Activated CD4-positive, alpha-beta memory T cell treated with anti-CD3 and anti-CD28 coated beads for 36 hours (primary cell): ENCODE data around the gene NBAS. TPM values are rescaled to one million over a fixed set of nuclear protein-coding genes. Genes with fewer than 3 reads are reported as not detected.
"Not testable (repeated sequence)": the region's sequence is repeated elsewhere in the genome, so short reads cannot be mapped to it uniquely, and the experiment has no call there.

Experiments used
- CTCF ChIA-PET: fragments of 350-600 bp; sonication (Branson Sonifier 250); formaldehyde crosslinking; loops from one replicate; lab custom pipeline; 2021; ENCODE audit warnings: antibody characterized with exemption, inconsistent platforms; lab: Charles Lee
- POLR2A ChIA-PET: fragments of 350-600 bp; sonication (Branson Sonifier 250); formaldehyde crosslinking; loops from one replicate; lab custom pipeline; 2021; ENCODE audit warnings: antibody characterized with exemption; lab: Charles Lee
- DNase-seq: peaks from one replicate; pipeline ENCODE4 v3.0.0-alpha.2; 2020
- H3K27ac Mint-ChIP-seq: one replicate; pipeline ENCODE4 v1.8.0; 2021; ENCODE audit warnings: mixed read lengths
- H3K27me3 Mint-ChIP-seq: one replicate; pipeline ENCODE4 v1.8.0; 2021; ENCODE audit warnings: mixed read lengths
- H3K36me3 Mint-ChIP-seq: one replicate; pipeline ENCODE4 v1.8.0; 2021; ENCODE audit warnings: mixed read lengths
- H3K4me1 Mint-ChIP-seq: one replicate; pipeline ENCODE4 v1.8.0; 2021; ENCODE audit warnings: low read depth, mixed read lengths
- H3K4me3 Mint-ChIP-seq: one replicate; pipeline ENCODE4 v1.8.0; 2021; ENCODE audit warnings: mild to moderate bottlenecking, mixed read lengths
- H3K9me3 Mint-ChIP-seq: one replicate; pipeline ENCODE4 v1.8.0; 2021; ENCODE audit warnings: mixed read lengths
- intact Hi-C: fragments of 100-400 bp; cut with micrococcal nuclease; formaldehyde crosslinking; loops from one replicate; pipeline ENCODE4 v1.15.1; 2023
- total RNA-seq, 2 experiments: library from RNA; stranded (reverse); gene quantifications; one replicate each; pipeline ENCODE4 v1.2.3, GENCODE V29; 2021

NBAS gene
- total RNA-seq, 2 experiments from 2014 or later: 40.1 to 44.0 TPM

GRCh38 chr2:15251753-15252152 is 309.4 kb downstream of the NBAS start:
- ChIA-PET POLR2A (no interaction called here), CTCF (no interaction called here)
- H3K9me3 Mint-ChIP-seq: peaks cover 22% of the 10 kb centered on the region
- no peak overlapping the region for H3K27ac Mint-ChIP-seq
- peaks cover 28% of the 10 kb centered on the region for H3K36me3 Mint-ChIP-seq
- intact Hi-C loops: no loop called here
- H3K4me3 Mint-ChIP-seq: no peak overlapping the region
- no peak for DNase-seq
- H3K4me1 Mint-ChIP-seq: no peaks in the 10 kb centered on the region
- no peaks in the 10 kb centered on the region for H3K27me3 Mint-ChIP-seq

DNA sequence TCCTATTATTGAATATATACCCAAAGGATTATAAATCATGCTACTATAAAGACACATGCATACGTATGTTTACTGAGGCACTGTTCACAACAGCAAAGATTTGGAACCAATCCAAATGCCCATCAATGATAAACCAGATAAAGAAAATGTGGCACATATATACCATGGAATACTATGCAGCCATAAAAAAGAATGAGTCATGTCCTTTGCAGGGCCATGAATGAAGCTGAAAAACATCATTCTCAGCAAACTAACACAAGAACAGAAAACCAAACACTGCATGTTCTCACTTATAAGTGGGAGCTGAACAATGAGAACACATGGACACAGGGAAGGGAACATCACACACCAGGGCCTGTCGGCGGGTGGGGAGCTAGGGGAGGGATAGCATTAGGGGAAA is 310.2 kb downstream of the NBAS start:
- DNase-seq, H3K27me3 Mint-ChIP-seq, POLR2A ChIA-PET, intact Hi-C loops, CTCF ChIA-PET, H3K4me1 Mint-ChIP-seq, H3K4me3 Mint-ChIP-seq, H3K27ac Mint-ChIP-seq: not testable (repeated sequence)
- H3K36me3 Mint-ChIP-seq: peaks cover 32% of the 10 kb centered on the region
- H3K9me3 Mint-ChIP-seq: peaks cover 22% of the 10 kb centered on the region

- H3K27ac Mint-ChIP-seq: no peak overlapping the region
- intact Hi-C loops: no loop called here
- peaks cover 38% of the 10 kb centered on the region for H3K36me3 Mint-ChIP-seq
- H3K9me3 Mint-ChIP-seq: peaks cover 22% of the 10 kb centered on the region
- POLR2A ChIA-PET: interaction anchor here (0.5 kb wide), 1 partner anchor 1048 kb away, joined by 3 read pairs; no protein-coding TSS in a partner anchor
- H3K4me1 Mint-ChIP-seq: peaks cover 12% of the 10 kb centered on the region
- no peaks in the 10 kb centered on the region for H3K27me3 Mint-ChIP-seq
- DNase-seq: no peak
- CTCF ChIA-PET: no interaction called here
- H3K4me3 Mint-ChIP-seq: no peak overlapping the region
Measured at GRCh38 chr2:15246870-15247269, 314.3 kb downstream of the NBAS start.

DNA sequence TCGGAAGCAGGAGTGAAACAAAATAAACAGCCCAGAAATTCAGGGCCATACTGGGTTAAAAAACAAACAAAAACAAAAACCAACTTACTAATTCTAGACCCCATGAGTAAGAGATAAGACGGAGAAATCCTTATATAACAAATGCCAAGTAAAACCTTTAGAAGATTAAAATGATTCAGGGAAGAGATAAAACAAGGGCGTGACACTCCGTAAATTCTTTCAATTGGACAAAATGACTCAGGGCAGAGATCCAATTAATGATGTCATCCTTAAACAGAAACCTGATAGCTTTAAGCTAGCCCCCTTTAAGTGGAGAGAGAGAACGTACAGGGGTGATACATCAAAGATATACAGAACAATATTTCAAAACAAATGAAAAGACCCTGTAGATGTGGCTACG is 317.4 kb downstream of the NBAS start:
- H3K4me1 Mint-ChIP-seq: peaks cover 12% of the 10 kb centered on the region
- H3K4me3 Mint-ChIP-seq: no peak overlapping the region
- CTCF ChIA-PET: no interaction called here
- H3K9me3 Mint-ChIP-seq: no peaks in the 10 kb centered on the region
- H3K27ac Mint-ChIP-seq: no peak overlapping the region
- H3K36me3 Mint-ChIP-seq: peaks cover 14% of the 10 kb centered on the region
- POLR2A ChIA-PET: no interaction called here
- no peak for DNase-seq
- H3K27me3 Mint-ChIP-seq: no peaks in the 10 kb centered on the region
- intact Hi-C loops: no loop called here

DNA sequence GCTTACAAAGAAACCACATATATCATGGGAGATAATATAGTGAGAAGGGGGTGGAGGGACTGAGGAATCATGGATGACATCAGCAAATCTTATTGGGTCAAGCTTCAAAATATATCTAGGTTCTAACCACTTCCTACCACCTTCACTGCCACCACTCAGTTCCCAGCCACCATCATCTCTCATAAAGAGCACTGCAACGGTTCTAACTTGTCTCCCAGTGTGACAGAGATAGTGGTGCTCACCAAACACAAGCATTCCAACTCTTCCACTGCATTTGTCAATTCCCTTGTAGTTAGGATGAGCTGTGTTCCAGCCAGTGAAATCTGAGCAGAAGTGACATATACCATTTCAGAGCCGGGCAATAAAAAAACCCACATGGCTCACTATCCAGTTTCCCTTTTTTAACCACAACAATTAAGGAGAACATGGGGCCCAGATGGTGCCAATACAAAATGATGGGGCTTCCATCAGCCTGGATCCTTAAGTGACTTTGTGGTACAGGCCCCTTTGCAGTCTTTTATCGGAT is 318.1 kb downstream of the NBAS start:
- POLR2A ChIA-PET: no interaction called here
- H3K36me3 Mint-ChIP-seq: peaks cover 17% of the 10 kb centered on the region
- no peak for DNase-seq
- H3K27ac Mint-ChIP-seq: no peak overlapping the region
- CTCF ChIA-PET: no interaction called here
- intact Hi-C loops: no loop called here
- H3K9me3 Mint-ChIP-seq: no peaks in the 10 kb centered on the region
- no peaks in the 10 kb centered on the region for H3K27me3 Mint-ChIP-seq
- H3K4me3 Mint-ChIP-seq: no peak overlapping the region
- H3K4me1 Mint-ChIP-seq: peaks cover 12% of the 10 kb centered on the region

DNA sequence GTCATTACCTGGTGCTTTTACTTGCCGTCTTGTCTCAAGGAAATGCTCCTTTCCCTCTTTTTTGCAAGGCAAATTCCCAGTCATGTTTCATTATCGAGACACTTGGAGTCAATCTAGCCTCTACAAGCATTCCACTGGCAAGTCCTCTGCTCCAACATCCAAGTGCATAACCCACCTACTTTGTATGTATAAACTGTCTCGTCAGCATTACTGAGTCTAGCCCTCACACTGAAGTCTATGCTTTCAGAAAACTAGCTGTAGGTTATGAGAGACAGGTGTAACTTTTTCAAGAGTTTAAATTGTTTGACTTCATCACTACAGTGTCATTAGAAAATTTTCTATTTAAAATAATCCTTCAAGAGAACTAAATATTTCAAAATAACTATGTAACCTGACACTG is 319.2 kb downstream of the NBAS start:
- H3K4me3 Mint-ChIP-seq: no peak overlapping the region
- no peaks in the 10 kb centered on the region for H3K9me3 Mint-ChIP-seq
- no peaks in the 10 kb centered on the region for H3K27me3 Mint-ChIP-seq
- no peak overlapping the region for H3K27ac Mint-ChIP-seq
- ChIA-PET POLR2A (no interaction called here), CTCF (no interaction called here)
- DNase-seq: no peak
- intact Hi-C loops: no loop called here
- peaks cover 19% of the 10 kb centered on the region for H3K36me3 Mint-ChIP-seq
- H3K4me1 Mint-ChIP-seq: peaks cover 12% of the 10 kb centered on the region

GRCh38 chr2:15241201-15241600 is 319.9 kb downstream of the NBAS start:
- ChIA-PET CTCF (no interaction called here), POLR2A (no interaction called here)
- Mint-ChIP-seq H3K27ac (no peak overlapping the region), H3K27me3 (no peaks in the 10 kb centered on the region), H3K36me3 (peaks cover 17% of the 10 kb centered on the region), H3K4me1 (peaks cover 12% of the 10 kb centered on the region), H3K4me3 (no peak overlapping the region), H3K9me3 (no peaks in the 10 kb centered on the region)
- no peak for DNase-seq
- intact Hi-C loops: no loop called here

- Mint-ChIP-seq H3K27me3 (no peaks in the 10 kb centered on the region), H3K36me3 (peaks cover 13% of the 10 kb centered on the region), H3K9me3 (no peaks in the 10 kb centered on the region), H3K27ac (no peak overlapping the region), H3K4me1 (peaks cover 4% of the 10 kb centered on the region), H3K4me3 (no peak overlapping the region)
- ChIA-PET POLR2A (interaction anchor here (0.6 kb wide), 1 partner anchor 154 kb away, joined by 3 read pairs; no protein-coding TSS in a partner anchor), CTCF (no interaction called here)
- DNase-seq: no peak
- intact Hi-C loops: no loop called here
Measured at GRCh38 chr2:15238028-15238427, 323.1 kb downstream of the NBAS start.

- no peaks in the 10 kb centered on the region for H3K27me3 Mint-ChIP-seq
- peaks cover 4% of the 10 kb centered on the region for H3K9me3 Mint-ChIP-seq
- H3K4me1 Mint-ChIP-seq: no peaks in the 10 kb centered on the region
- H3K27ac Mint-ChIP-seq: no peak overlapping the region
- no peak for DNase-seq
- POLR2A ChIA-PET: no interaction called here
- CTCF ChIA-PET: no interaction called here
- intact Hi-C loops: no loop called here
- no peak overlapping the region for H3K4me3 Mint-ChIP-seq
- H3K36me3 Mint-ChIP-seq: peaks cover 46% of the 10 kb centered on the region
Measured at GRCh38 chr2:15230599-15231192, 330.4 kb downstream of the NBAS start.

GRCh38 chr2:15226661-15227060 is 334.5 kb downstream of the NBAS start:
- H3K36me3 Mint-ChIP-seq: peaks cover 55% of the 10 kb centered on the region
- CTCF ChIA-PET: no interaction called here

DNA sequence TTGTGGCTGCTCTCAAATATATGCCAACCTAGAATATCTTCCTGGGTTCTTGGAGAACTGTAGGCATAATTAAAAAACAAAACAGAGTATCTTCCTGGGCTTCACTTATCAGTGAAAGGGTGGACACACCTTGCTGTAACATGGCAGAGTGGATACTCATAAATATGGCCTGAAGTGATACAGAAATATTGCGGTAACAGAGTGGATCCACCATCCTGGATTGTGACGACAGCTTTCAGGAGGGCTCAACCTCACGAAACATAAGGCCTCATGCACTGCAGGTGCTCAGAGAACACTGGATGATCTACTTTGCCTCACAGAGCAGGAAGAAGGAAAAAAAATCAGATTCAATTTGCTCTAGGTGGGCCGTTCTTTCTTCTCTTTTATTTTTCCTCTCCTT is 336.0 kb downstream of the NBAS start:
- CTCF ChIA-PET: no interaction called here
- Mint-ChIP-seq H3K9me3 (peaks cover 4% of the 10 kb centered on the region), H3K4me3 (no peak overlapping the region), H3K36me3 (peaks cover 49% of the 10 kb centered on the region), H3K4me1 (no peaks in the 10 kb centered on the region), H3K27me3 (no peaks in the 10 kb centered on the region), H3K27ac (no peak overlapping the region)
- DNase-seq: no peak
- intact Hi-C loops: no loop called here
- POLR2A ChIA-PET: no interaction called here

More at GRCh38 chr2:15226661-15227060, 334.5 kb downstream of the NBAS start:
- no peak overlapping the region for H3K27ac Mint-ChIP-seq
- POLR2A ChIA-PET: no interaction called here
- H3K27me3 Mint-ChIP-seq: no peaks in the 10 kb centered on the region
- H3K9me3 Mint-ChIP-seq: peaks cover 4% of the 10 kb centered on the region
- intact Hi-C loops: no loop called here
- H3K4me3 Mint-ChIP-seq: no peak overlapping the region
- no peaks in the 10 kb centered on the region for H3K4me1 Mint-ChIP-seq
- DNase-seq: no peak

DNA sequence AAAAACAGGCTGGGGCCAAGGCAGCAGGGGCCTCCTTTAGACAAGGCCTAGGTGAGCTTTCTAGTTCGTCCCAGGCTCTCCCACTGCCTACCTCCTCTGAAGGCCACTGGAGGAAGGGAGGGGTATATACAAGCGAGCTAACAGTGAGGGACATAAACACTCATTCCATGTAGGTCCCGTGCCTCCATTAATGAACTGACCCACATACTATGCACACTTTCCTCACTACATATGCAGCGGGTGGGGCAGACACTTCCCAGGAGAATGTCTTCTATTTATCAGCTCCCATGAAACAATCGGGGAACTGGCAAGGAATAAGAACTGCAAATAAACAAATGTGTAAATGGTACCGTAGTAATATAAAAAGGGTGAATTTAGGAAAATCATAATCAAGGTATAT is 336.5 kb downstream of the NBAS start:
- intact Hi-C loops: no loop called here
- Mint-ChIP-seq H3K27me3 (no peaks in the 10 kb centered on the region), H3K36me3 (peaks cover 44% of the 10 kb centered on the region), H3K9me3 (peaks cover 4% of the 10 kb centered on the region), H3K4me3 (no peak overlapping the region), H3K4me1 (no peaks in the 10 kb centered on the region), H3K27ac (no peak overlapping the region)
- ChIA-PET CTCF (no interaction called here), POLR2A (no interaction called here)
- DNase-seq: no peak

DNA sequence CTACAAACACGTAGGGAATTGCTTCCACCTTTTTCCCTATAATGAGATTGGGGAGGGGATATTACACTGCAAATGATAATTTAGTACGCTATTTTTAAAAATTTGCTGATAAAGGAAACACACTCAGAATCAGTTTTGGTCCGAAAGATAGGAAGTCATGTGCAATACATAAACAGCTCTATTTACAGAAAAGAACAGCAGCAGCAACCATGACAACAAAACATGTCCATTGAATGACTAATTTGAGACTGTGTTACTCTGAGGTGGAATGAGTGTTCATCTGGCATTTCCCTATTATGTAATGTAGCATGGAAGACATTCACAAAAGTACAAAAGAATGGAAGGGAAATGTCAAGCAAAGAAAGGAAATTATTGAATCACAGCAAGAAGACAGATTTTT is 337.2 kb downstream of the NBAS start:
- H3K4me3 Mint-ChIP-seq: no peak overlapping the region
- H3K27me3 Mint-ChIP-seq: no peaks in the 10 kb centered on the region
- H3K36me3 Mint-ChIP-seq: peaks cover 43% of the 10 kb centered on the region
- ChIA-PET CTCF (no interaction called here), POLR2A (no interaction called here)
- intact Hi-C loops: no loop called here
- DNase-seq: no peak
- peaks cover 4% of the 10 kb centered on the region for H3K9me3 Mint-ChIP-seq
- no peaks in the 10 kb centered on the region for H3K4me1 Mint-ChIP-seq
- no peak overlapping the region for H3K27ac Mint-ChIP-seq
